B cell (primary cell): ENCODE measurements around the gene NRN1L. TPM values are rescaled to one million over a fixed set of nuclear protein-coding genes. Genes with fewer than 3 reads are reported as not detected.

Experiments
- ATAC-seq: fragments of 200-7000 bp; cut with Tn5 transposase; one replicate; pipeline ENCODE4 v1.10.0; 2021; ENCODE audit warnings: low read depth, mild to moderate bottlenecking, moderate number of reproducible peaks, moderate library complexity
- CTCF ChIA-PET: fragments of 350-600 bp; sonication (Branson Sonifier 250); formaldehyde crosslinking; loops from one replicate; lab custom pipeline; 2021; ENCODE audit warnings: antibody characterized with exemption, inconsistent platforms; lab: Charles Lee
- POLR2A ChIA-PET: fragments of 350-600 bp; sonication (Branson Sonifier 250); formaldehyde crosslinking; loops from one replicate; lab custom pipeline; 2021; ENCODE audit warnings: antibody characterized with exemption; lab: Charles Lee
- DNase-seq: peaks from one replicate; pipeline ENCODE4 v3.0.0; 2013
- H2AFZ ChIP-seq: 2 replicates; pipeline ENCODE4 v1.6.1; 2012; ENCODE audit warnings: mild to moderate bottlenecking, low read depth, low read length; ENCODE audit not compliant: insufficient read depth, poor library complexity, severe bottlenecking
- H3K27ac ChIP-seq, 2 donors: 1 replicate in 1 of 2; 2 replicates in 1 of 2; pipeline ENCODE4 v1.5.1; 2012 to 2013; ENCODE audit warnings: low read length in 2 of 2, mild to moderate bottlenecking in 2 of 2, moderate library complexity in 1 of 2
- H3K27me3 ChIP-seq, 4 experiments: fragments of 200-600 bp in 1 of 4; sonication (generic) in 1 of 4; replicated peaks in 1 of 4; 1 replicate in 2 of 4; 2 replicates in 2 of 4; pipeline versions ENCODE4 v1.6.1 to v1.7.0; 2013 to 2016; ENCODE audit warnings: low read length in 3 of 4, mild to moderate bottlenecking in 2 of 4, mixed read lengths in 1 of 4, moderate library complexity in 1 of 4; ENCODE audit not compliant: insufficient read depth in 4 of 4, control insufficient read depth in 3 of 4; ENCODE audit errors: control extremely low read depth in 1 of 4
- H3K36me3 ChIP-seq, 2 experiments: replicated peaks in 1 of 2; 1 replicate in 1 of 2; 2 replicates in 1 of 2; pipeline versions ENCODE4 v1.6.1 to v1.7.1; 2013; ENCODE audit warnings: low read length in 1 of 2; ENCODE audit not compliant: insufficient read depth in 2 of 2, control insufficient read depth in 1 of 2; ENCODE audit errors: control extremely low read depth in 1 of 2, extremely low read depth in 1 of 2
- H3K4me1 ChIP-seq, 2 donors: fragments of 200-600 bp in 1 of 2; sonication (generic) in 1 of 2; 1 replicate in 1 of 2; 2 replicates in 1 of 2; pipeline versions ENCODE4 v1.5.1 to v1.6.1; 2013 to 2017; ENCODE audit warnings: low read length in 2 of 2; ENCODE audit not compliant: control insufficient read depth in 2 of 2, insufficient read depth in 2 of 2
- H3K4me2 ChIP-seq: replicated peaks from 2 replicates; pipeline ENCODE3; 2012; ENCODE audit warnings: mild to moderate bottlenecking, low read depth, low read length; ENCODE audit not compliant: poor library complexity, severe bottlenecking
- H3K4me3 ChIP-seq, 5 experiments: fragments of 200-600 bp in 1 of 5; sonication (generic) in 1 of 5; 1 replicate in 3 of 5; 2 replicates in 2 of 5; pipeline versions ENCODE4 v1.5.1 to v1.7.0; 2011 to 2016; ENCODE audit warnings: low read length in 4 of 5, mild to moderate bottlenecking in 4 of 5, low read depth in 2 of 5, control low read depth in 1 of 5, moderate library complexity in 1 of 5; ENCODE audit not compliant: insufficient read depth in 1 of 5; ENCODE audit errors: control extremely low read depth in 1 of 5, extremely low read depth in 1 of 5
- H3K79me2 ChIP-seq: fragments of 200-600 bp; sonication (generic); one replicate; pipeline ENCODE4 v1.6.0; 2016; ENCODE audit warnings: low read length; ENCODE audit not compliant: control insufficient read depth, insufficient read depth
- H3K9ac ChIP-seq: fragments of 200-600 bp; sonication (generic); 2 replicates; pipeline ENCODE4 v1.6.1; 2017; ENCODE audit warnings: mild to moderate bottlenecking, low read length, moderate library complexity
- H3K9me3 ChIP-seq, 3 donors: one replicate each; pipeline versions ENCODE4 v1.6.1 to v1.7.1; 2013; ENCODE audit warnings: low read length in 2 of 3; ENCODE audit not compliant: control insufficient read depth in 2 of 3, insufficient read depth in 1 of 3; ENCODE audit errors: control extremely low read depth in 1 of 3
- H4K20me1 ChIP-seq: 2 replicates; pipeline ENCODE4 v1.6.0; 2012; ENCODE audit warnings: mild to moderate bottlenecking, low read length; ENCODE audit not compliant: insufficient read depth, control insufficient read depth, poor library complexity, severe bottlenecking
- H3K27ac Mint-ChIP-seq: one replicate; pipeline ENCODE4 v1.8.0; 2021; ENCODE audit warnings: mixed read lengths
- H3K27me3 Mint-ChIP-seq: one replicate; pipeline ENCODE4 v1.8.0; 2021; ENCODE audit warnings: mixed read lengths
- H3K4me1 Mint-ChIP-seq: one replicate; pipeline ENCODE4 v1.8.0; 2021; ENCODE audit warnings: mixed read lengths
- H3K4me3 Mint-ChIP-seq: one replicate; pipeline ENCODE4 v1.8.0; 2021; ENCODE audit warnings: mixed read lengths
- H3K9me3 Mint-ChIP-seq: one replicate; pipeline ENCODE4 v1.8.0; 2022; ENCODE audit warnings: mixed read lengths; ENCODE audit not compliant: insufficient read depth
- EZH2 ChIP-seq: IDR thresholded peaks from 2 replicates; pipeline ENCODE4 v1.6.1; 2012; ENCODE audit warnings: borderline replicate concordance, low read depth, mild to moderate bottlenecking, moderate library complexity, low read length; ENCODE audit not compliant: insufficient read depth, poor library complexity, severe bottlenecking
- WGBS: methylation state at CpG from one replicate; pipeline ENCODE4 v1.1.5; 2013; ENCODE audit warnings: missing lambda C conversion rate; ENCODE audit not compliant: insufficient coverage; 5-methylcytosine and 5-hydroxymethylcytosine counted together
- intact Hi-C: fragments of 100-400 bp; cut with micrococcal nuclease; formaldehyde crosslinking; loops from one replicate; pipeline ENCODE4 v1.10.0; 2022
- polyA plus RNA-seq: library from polyadenylated mRNA; depleted of rRNA; stranded (reverse); fragments of >200 nt; gene quantifications from 2 replicates; pipeline ENCODE4 v1.2.3, GENCODE V29; 2012
- total RNA-seq, 2 donors: library from RNA; stranded (reverse); fragments of 120-200 nt in 1 of 2; gene quantifications; 1 replicate in 1 of 2; 2 replicates in 1 of 2; pipeline versions ENCODE4 v1.2.3 to v1.2.4, GENCODE V29; 2013 to 2022
- TF ChIP-seq, protein P1 (sequence below): fragments of 200-600 bp; IDR thresholded peaks from one replicate; pipeline ENCODE4 v1.8.0; 2022; ENCODE audit warnings: antibody characterized with exemption, mild to moderate bottlenecking

NRN1L gene
- total and polyA plus RNA-seq, 2 donors (not counting 1 experiment from before 2014, with no cell fraction given), result 2.1 to 4.1 TPM

DNA sequence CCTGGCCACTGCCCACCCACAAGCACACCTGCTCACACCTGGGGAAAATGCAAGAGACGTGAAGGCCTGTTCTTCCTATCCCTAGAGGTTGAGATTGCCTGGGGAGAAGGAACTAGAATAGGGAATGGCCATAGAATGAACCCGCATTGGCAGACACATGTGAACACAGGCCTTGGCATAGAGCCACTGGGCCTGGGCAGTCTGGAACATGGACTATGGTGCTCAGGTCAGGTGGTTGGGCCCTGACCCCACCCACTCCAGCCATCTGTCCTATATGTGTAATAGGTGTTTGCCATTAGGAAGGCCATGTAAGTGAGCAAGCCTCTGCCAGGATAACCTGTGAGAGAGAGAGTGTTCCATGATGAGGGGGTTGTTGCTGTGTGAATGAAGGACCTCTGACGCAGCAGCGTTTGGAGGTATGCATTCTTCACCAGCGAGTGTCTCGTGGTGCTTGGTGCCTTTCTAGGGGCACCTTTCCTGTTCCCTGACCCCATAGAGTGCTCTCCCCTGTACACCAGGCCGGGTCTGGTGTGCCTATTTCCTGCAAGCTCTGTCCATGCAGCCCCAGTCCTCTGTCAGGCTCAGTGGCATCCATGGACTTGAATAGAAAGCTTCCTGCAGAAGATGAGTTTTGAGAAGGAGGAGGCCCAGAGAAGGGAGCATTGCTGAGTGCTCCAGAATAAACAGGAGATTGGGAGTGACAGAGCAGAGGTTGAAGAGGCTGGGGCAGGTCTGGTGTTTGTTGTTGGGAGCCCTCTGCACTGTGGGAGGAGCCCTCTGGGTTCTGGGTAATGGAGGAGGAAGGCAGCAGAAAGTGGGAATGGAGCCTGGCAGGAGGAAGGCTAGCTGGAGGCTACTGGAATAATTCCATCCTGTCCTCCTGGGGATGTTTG is 31.4 kb downstream of the NRN1L start:
- Histone ChIP-seq H4K20me1 (peaks cover 60% of the 10 kb centered on the region), H2AFZ (no peak overlapping the region), H3K4me3 (no peak overlapping the region), H3K27ac (no peak overlapping the region), H3K4me1 (no peaks in the 10 kb centered on the region), H3K9me3 (no peaks in the 10 kb centered on the region), H3K4me2 (no peak overlapping the region), H3K27me3 (no peaks in the 10 kb centered on the region), H3K79me2 (peaks cover 77% of the 10 kb centered on the region), H3K36me3 (peaks cover 0 to 26% of the 10 kb centered on the region in 2 experiments), H3K9ac (no peak overlapping the region)
- no peak overlapping the region for H3K4me3 Mint-ChIP-seq
- peak overlapping the region; percentile 32 for H3K27ac Mint-ChIP-seq
- intact Hi-C loops, result no loop called here
- no peaks in the 10 kb centered on the region for H3K27me3 Mint-ChIP-seq
- no peak for TF ChIP-seq EZH2
- TF ChIP-seq, protein P1, sequence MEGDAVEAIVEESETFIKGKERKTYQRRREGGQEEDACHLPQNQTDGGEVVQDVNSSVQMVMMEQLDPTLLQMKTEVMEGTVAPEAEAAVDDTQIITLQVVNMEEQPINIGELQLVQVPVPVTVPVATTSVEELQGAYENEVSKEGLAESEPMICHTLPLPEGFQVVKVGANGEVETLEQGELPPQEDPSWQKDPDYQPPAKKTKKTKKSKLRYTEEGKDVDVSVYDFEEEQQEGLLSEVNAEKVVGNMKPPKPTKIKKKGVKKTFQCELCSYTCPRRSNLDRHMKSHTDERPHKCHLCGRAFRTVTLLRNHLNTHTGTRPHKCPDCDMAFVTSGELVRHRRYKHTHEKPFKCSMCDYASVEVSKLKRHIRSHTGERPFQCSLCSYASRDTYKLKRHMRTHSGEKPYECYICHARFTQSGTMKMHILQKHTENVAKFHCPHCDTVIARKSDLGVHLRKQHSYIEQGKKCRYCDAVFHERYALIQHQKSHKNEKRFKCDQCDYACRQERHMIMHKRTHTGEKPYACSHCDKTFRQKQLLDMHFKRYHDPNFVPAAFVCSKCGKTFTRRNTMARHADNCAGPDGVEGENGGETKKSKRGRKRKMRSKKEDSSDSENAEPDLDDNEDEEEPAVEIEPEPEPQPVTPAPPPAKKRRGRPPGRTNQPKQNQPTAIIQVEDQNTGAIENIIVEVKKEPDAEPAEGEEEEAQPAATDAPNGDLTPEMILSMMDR, result no peak
- no peak for ATAC-seq
- CTCF ChIA-PET, result interaction anchor here (1.0 to 1.2 kb wide), 2 partner anchors 13 to 99 kb away, joined by 3 read pairs; no protein-coding TSS in a partner anchor
- no peaks in the 10 kb centered on the region for H3K9me3 Mint-ChIP-seq
- H3K4me1 Mint-ChIP-seq, result peaks cover 1% of the 10 kb centered on the region
- POLR2A ChIA-PET, result no interaction called here
- 89% methylated on average over 4 of the region's 7 CpGs for WGBS
- DNase-seq, result no peak
